HG02884 (cell line): ENCODE measurements around the gene HOMER1.
"Not testable (repeated sequence)": the region's sequence is repeated elsewhere in the genome, so short reads cannot be mapped to it uniquely, and the experiment has no call there.

ENCODE experiments used
- ATAC-seq: cut with Tn5 transposase; IDR thresholded peaks from one replicate; pipeline ENCODE4 v1.9.1; 2021; ENCODE audit warnings: mild to moderate bottlenecking, moderate library complexity; ENCODE audit not compliant: unreplicated experiment

The HOMER1 gene

GRCh38 chr5:79517601-79518000, 3.7 kb upstream of the HOMER1 start:
- ATAC-seq: no peak

GRCh38 chr5:79516986-79517385, 3.1 kb upstream of the HOMER1 start:
- no peak for ATAC-seq

GRCh38 chr5:79516331-79516730, 2.4 kb upstream of the HOMER1 start:
- not testable (repeated sequence) for ATAC-seq

- ATAC-seq: peak; percentile 69
Measured at GRCh38 chr5:79514391-79515105, 614 bp upstream of the HOMER1 start.

- ATAC-seq: no peak
Measured at GRCh38 chr5:79513308-79513703, 628 bp downstream of the HOMER1 start.

GRCh38 chr5:79512471-79513307, 1.2 kb downstream of the HOMER1 start:
- no peak for ATAC-seq

- ATAC-seq: no peak
Measured at GRCh38 chr5:79512049-79512448, 1.9 kb downstream of the HOMER1 start.

- ATAC-seq: no peak
Measured at GRCh38 chr5:79510638-79511037, 3.3 kb downstream of the HOMER1 start.

GRCh38 chr5:79509244-79509885, 4.6 kb downstream of the HOMER1 start:
- ATAC-seq: no peak

GRCh38 chr5:79508794-79509193, 5.1 kb downstream of the HOMER1 start:
- ATAC-seq: no peak

GRCh38 chr5:79508354-79508753, 5.6 kb downstream of the HOMER1 start:
- ATAC-seq: no peak

- no peak for ATAC-seq
Measured at GRCh38 chr5:79507251-79508205, 6.4 kb downstream of the HOMER1 start.

- ATAC-seq: no peak
Measured at GRCh38 chr5:79505138-79505537, 8.8 kb downstream of the HOMER1 start.

GRCh38 chr5:79503794-79504495, 10.0 kb downstream of the HOMER1 start:
- ATAC-seq: no peak

GRCh38 chr5:79499640-79500273, 14.2 kb downstream of the HOMER1 start:
- ATAC-seq: no peak

GRCh38 chr5:79495311-79495710, 18.6 kb downstream of the HOMER1 start:
- ATAC-seq: no peak

- no peak for ATAC-seq
Measured at GRCh38 chr5:79493596-79494345, 20.2 kb downstream of the HOMER1 start.

- no peak for ATAC-seq
Measured at GRCh38 chr5:79491690-79492317, 22.1 kb downstream of the HOMER1 start.
